ENCODE data around the gene EPGN. TPM values are rescaled to one million over a fixed set of nuclear protein-coding genes. Genes with fewer than 3 reads are reported as not detected.

Gene EPGN
- total and polyA plus RNA-seq, 2 donors (not counting 1 experiment from before 2014, with no cell fraction given): 0.77 TPM; not detected in 1

GRCh38 chr4:74294681-74295080 lies 13.6 kb upstream of the EPGN start:
- H2AFZ ChIP-seq (ENCODE audit: low read length): no peak overlapping the region
- no peak overlapping the region for H3K4me2 ChIP-seq (ENCODE audit: extremely low read depth, insufficient read depth, low read length)
- H3K9me3 ChIP-seq (ENCODE audit: control insufficient read depth, insufficient read depth, low read depth, low read length): no peaks in the 10 kb centered on the region
- DNase-seq (ENCODE audit: low read depth in 2 of 2): no peak
- H3K4me3 ChIP-seq (replicated peaks in 1 of 4; ENCODE audit: control extremely low read depth in 1 of 4, insufficient read depth in 1 of 4, low read depth in 3 of 4, low read length in 4 of 4): no peak overlapping the region
- no peak overlapping the region for H3K27ac ChIP-seq (ENCODE audit: insufficient read depth, low read length)
- H3K79me2 ChIP-seq (ENCODE audit: control insufficient read depth, insufficient read depth, low read length): no peaks in the 10 kb centered on the region
- H3K27me3 ChIP-seq (ENCODE audit: control insufficient read depth, insufficient read depth, low read length): no peaks in the 10 kb centered on the region
- no peaks in the 10 kb centered on the region for H4K20me1 ChIP-seq (ENCODE audit: control insufficient read depth, extremely low read depth, insufficient read depth, low read length)
- no peaks in the 10 kb centered on the region for H3K36me3 ChIP-seq (ENCODE audit: control insufficient read depth, insufficient read depth, low read length)
- no peaks in the 10 kb centered on the region for H3K4me1 ChIP-seq (ENCODE audit: control insufficient read depth, extremely low read depth, insufficient read depth, low read length)
- TF ChIP-seq EZH2 (IDR thresholded peaks at IDR 0.05; ENCODE audit: low read length, missing control alignments) (no peak), CTCF (conservative IDR thresholded peaks at IDR 0.05 in 1 of 2, IDR thresholded peaks at IDR 0.05 in 1 of 2; ENCODE audit: low read depth in 1 of 2, low read length in 2 of 2) (no peak)
- H3K9ac ChIP-seq (ENCODE audit: insufficient read depth, low read length): no peak overlapping the region

- no peaks in the 10 kb centered on the region for H3K4me1 ChIP-seq (ENCODE audit: control insufficient read depth, extremely low read depth, insufficient read depth, low read length)
- no peak overlapping the region for H2AFZ ChIP-seq (ENCODE audit: low read length)
- H3K4me2 ChIP-seq (ENCODE audit: extremely low read depth, insufficient read depth, low read length): no peak overlapping the region
- no peaks in the 10 kb centered on the region for H3K36me3 ChIP-seq (ENCODE audit: control insufficient read depth, insufficient read depth, low read length)
- no peaks in the 10 kb centered on the region for H3K9me3 ChIP-seq (ENCODE audit: control insufficient read depth, insufficient read depth, low read depth, low read length)
- no peaks in the 10 kb centered on the region for H3K27me3 ChIP-seq (ENCODE audit: control insufficient read depth, insufficient read depth, low read length)
- H3K4me3 ChIP-seq (replicated peaks in 1 of 4; ENCODE audit: control extremely low read depth in 1 of 4, insufficient read depth in 1 of 4, low read depth in 3 of 4, low read length in 4 of 4): no peak overlapping the region
- H3K9ac ChIP-seq (ENCODE audit: insufficient read depth, low read length): no peak overlapping the region
- no peak for TF ChIP-seq CTCF (conservative IDR thresholded peaks at IDR 0.05 in 1 of 2, IDR thresholded peaks at IDR 0.05 in 1 of 2; ENCODE audit: low read depth in 1 of 2, low read length in 2 of 2)
- no peak for TF ChIP-seq EZH2 (IDR thresholded peaks at IDR 0.05; ENCODE audit: low read length, missing control alignments)
- no peak overlapping the region for H3K27ac ChIP-seq (ENCODE audit: insufficient read depth, low read length)
- no peak for DNase-seq (ENCODE audit: low read depth in 2 of 2)
- no peaks in the 10 kb centered on the region for H4K20me1 ChIP-seq (ENCODE audit: control insufficient read depth, extremely low read depth, insufficient read depth, low read length)
- H3K79me2 ChIP-seq (ENCODE audit: control insufficient read depth, insufficient read depth, low read length): no peaks in the 10 kb centered on the region
These were observed 10.7 kb upstream of the EPGN start for GRCh38 chr4:74297539-74297938.

GRCh38 chr4:74304095-74304625 lies 4.1 kb upstream of the EPGN start:
- Histone ChIP-seq H3K4me3 (replicated peaks in 1 of 4; ENCODE audit: control extremely low read depth in 1 of 4, insufficient read depth in 1 of 4, low read depth in 3 of 4, low read length in 4 of 4) (no peak overlapping the region), H3K4me1 (ENCODE audit: control insufficient read depth, extremely low read depth, insufficient read depth, low read length) (no peaks in the 10 kb centered on the region), H2AFZ (ENCODE audit: low read length) (no peak overlapping the region), H3K9ac (ENCODE audit: insufficient read depth, low read length) (no peak overlapping the region), H3K4me2 (ENCODE audit: extremely low read depth, insufficient read depth, low read length) (no peak overlapping the region), H3K9me3 (ENCODE audit: control insufficient read depth, insufficient read depth, low read depth, low read length) (no peaks in the 10 kb centered on the region), H3K27me3 (ENCODE audit: control insufficient read depth, insufficient read depth, low read length) (no peaks in the 10 kb centered on the region), H3K79me2 (ENCODE audit: control insufficient read depth, insufficient read depth, low read length) (no peaks in the 10 kb centered on the region), H4K20me1 (ENCODE audit: control insufficient read depth, extremely low read depth, insufficient read depth, low read length) (no peaks in the 10 kb centered on the region), H3K36me3 (ENCODE audit: control insufficient read depth, insufficient read depth, low read length) (no peaks in the 10 kb centered on the region), H3K27ac (ENCODE audit: insufficient read depth, low read length) (no peak overlapping the region)
- no peak for TF ChIP-seq EZH2 (IDR thresholded peaks at IDR 0.05; ENCODE audit: low read length, missing control alignments)
- DNase-seq (ENCODE audit: low read depth in 2 of 2): peak in 1 of 2 donors; percentile 40

All from fibroblast of lung (primary cell).